Measurements from ENCODE around the gene ARID5B.

ARID5B gene

DNA sequence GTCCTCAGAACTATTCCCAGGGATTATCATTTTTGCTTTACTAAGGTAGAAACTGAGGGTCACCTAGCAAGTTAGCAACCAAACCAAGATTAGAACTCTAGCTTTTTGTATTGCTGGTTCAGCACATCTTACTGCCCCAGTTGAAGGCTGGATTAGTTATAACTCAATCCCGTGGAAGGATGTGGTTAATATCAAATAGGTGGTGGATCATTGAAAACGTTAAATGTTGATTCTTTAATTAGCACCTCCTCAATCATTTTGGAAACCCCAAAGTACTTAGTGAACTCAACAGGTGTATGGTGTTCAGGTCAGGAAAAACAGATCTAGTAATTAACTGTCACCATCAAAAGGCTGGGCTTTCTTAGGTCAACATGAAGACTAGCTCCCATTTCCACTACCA, 152.4 kb downstream of the ARID5B start:
- DNase-seq (ENCODE audit: low read depth) = no peak

DNA sequence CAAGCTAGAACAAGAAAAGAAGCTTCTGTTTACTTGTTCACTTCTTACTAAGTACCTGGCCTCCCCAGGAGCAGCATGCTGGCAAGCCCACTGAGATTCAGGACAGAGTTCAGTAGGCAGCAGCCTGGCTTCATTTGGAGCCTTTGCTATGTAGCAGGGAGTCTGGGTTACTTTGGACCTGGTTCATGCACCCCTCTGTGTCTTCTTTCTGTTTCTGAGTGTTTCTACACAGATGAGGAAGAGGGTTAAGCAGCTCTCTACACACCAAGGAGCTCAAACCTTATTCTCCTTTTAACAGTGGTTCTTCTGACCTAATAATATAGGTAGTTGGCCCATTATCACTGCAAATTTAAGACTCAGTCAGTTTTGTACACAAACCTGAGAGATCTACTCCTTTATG, 152.9 kb downstream of the ARID5B start:
- DNase-seq (ENCODE audit: low read depth) = no peak

DNA sequence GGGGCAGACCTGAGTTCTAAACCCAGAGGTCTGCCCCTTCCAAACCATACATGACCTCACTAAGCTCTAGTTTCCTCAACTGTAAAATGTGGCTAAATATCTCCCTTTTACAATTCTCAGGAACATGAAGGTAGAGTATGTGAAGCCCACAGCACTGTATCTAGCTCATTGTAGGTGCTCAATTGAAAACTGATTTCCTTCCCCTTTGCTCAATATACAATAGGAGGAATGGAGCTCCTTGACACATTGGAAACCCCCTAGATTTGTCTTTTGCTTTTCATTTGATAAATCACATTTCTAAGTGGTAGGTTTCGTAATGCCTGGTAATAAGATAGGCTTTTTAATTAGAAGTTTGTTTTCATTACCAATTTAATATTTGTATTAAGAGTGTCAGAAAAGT, 153.3 kb downstream of the ARID5B start:
- DNase-seq (ENCODE audit: low read depth) = no peak

DNA sequence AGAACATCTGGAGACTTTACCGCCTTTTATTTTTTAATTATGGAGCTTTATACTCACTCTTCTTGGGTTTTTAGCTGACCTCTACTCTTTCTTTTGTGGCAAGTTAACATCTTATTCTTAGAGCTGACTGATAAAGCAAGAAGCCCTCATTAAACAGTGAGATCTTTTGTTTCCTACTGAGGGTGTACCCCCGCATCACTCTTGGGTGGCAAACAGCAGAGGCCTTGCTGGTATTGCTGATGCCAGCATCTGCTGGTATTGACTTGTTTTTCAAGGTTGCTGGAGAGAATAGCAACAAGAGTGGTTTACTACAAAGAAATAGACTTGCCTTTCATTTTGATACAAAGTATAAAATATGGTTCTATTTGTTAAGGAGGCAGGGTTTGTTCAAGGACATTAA, 154.7 kb downstream of the ARID5B start:
- no peak for DNase-seq (ENCODE audit: low read depth)

GRCh38 chr10:62056698-62057097, 155.2 kb downstream of the ARID5B start:
- no peak for DNase-seq (ENCODE audit: low read depth)

DNA sequence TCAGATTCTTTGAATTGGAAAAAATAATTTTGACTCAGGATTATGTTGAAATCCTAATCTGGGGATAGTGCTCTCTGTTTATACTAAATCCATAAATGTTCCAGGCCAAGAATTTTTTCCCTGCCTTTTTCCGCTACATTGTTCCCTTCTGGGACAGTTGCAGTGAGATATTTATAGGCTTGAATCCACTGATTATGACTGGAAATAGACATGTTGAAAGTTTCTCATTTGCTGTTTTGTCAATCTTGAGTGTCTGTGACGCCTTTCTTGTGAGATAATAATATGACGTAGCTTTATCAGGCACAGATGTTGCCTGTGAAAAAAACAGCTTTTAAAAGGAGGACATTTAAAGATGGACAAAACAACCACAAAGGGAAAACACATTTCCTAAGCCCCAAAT, 155.9 kb downstream of the ARID5B start:
- no peak for DNase-seq (ENCODE audit: low read depth)

DNA sequence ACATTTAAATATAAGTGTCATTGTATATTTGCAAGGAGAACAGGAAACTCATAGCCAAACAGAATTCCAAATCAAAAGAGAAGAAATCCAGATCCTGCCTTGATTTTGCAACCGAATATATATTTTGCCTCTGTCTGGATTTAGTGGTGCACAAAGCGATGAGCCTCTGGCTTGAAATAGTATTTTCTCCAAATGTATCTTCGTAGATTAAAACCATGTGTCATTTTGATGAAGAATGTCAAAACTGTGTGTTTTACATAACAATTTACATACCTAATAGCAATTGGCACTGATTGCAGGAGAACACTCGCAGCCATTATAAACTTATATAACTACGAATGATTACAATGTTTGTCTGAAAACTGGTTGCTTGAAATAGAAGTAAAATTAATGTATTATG, 156.4 kb downstream of the ARID5B start:
- DNase-seq (ENCODE audit: low read depth) = no peak

GRCh38 chr10:62058476-62058875, 157.0 kb downstream of the ARID5B start:
- DNase-seq (ENCODE audit: low read depth) = no peak

- DNase-seq (ENCODE audit: low read depth) = no peak
Measured at GRCh38 chr10:62058896-62059216, 157.4 kb downstream of the ARID5B start.

- no peak for DNase-seq (ENCODE audit: low read depth)
Measured at GRCh38 chr10:62059217-62059920, 157.9 kb downstream of the ARID5B start.

DNA sequence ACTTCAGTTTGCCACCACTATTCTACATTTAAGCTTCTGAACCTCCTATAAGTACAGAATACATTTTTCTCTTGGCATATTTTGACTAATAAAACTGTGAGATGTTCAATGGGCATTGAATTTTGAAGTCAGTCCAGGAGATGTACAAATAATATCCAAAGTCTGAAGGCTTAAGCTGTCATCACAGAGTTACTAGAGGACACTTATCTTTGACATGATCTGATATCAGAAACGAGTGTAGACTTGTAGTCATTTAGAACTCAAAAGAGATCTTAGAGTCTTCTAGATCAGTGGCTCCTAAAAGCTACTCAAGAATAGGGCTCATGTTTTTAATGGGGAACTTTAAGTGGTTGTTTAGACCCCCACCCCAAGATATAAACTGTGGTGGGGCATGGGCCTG, 160.5 kb downstream of the ARID5B start:
- DNase-seq (ENCODE audit: low read depth) = no peak

GRCh38 chr10:62062752-62063512, 161.4 kb downstream of the ARID5B start:
- DNase-seq (ENCODE audit: low read depth) = no peak

DNA sequence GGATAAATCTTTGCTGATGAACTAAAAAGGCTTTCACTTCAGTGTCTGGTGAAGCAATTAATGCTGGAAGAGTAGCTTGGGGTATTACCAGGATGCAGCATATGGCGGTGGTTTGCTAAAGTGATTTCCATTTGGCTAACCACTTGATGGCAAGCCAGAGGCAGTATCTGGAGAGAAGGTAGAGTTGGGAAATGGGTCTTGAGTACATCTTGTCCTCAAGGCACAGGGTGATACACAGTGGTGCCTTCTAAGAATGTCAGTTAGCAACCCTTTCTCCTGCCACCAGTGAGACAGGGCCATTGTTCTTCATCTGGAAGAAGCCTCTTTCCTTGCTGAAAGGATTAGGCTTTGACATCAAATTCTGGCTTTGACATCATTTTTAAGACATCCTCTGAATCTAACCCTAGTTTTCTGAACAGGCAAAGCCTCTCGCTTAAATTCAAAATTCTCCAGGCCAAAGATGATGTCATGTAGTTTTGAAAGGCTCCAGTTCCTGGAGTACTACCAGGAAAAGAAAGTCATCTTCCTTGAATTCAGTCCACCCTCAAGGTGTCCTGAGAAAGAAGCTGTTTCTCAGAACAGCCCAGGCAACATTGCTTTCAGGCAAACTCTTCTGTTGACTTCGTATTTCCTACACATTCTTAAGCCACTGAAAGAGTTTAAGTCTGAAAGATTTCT, 162.4 kb downstream of the ARID5B start:
- DNase-seq (ENCODE audit: low read depth) = no peak

DNA sequence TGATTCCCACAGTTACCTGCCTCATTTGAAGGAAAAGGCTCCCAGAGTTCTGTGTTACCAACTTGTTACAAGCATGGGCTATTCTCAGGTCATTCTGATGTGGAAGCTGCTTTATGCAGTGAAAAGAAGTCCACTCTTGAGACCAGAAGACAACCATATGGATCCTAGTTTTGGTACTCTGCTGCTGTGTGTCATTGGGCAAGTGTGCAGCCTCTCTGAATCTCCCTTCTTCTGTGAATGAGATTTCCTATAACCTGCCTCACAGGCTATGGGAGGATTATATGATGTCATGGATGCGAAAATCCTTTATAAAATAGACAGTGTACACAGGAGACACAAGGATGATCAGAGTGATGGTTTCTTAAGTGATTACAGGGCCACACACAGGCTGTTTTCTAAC, 166.1 kb downstream of the ARID5B start:
- DNase-seq (ENCODE audit: low read depth) = no peak

GRCh38 chr10:62068464-62068863, 167.0 kb downstream of the ARID5B start:
- DNase-seq (ENCODE audit: low read depth) = no peak

- no peak for DNase-seq (ENCODE audit: low read depth)
Measured at GRCh38 chr10:62069452-62070178, 168.1 kb downstream of the ARID5B start.

DNA sequence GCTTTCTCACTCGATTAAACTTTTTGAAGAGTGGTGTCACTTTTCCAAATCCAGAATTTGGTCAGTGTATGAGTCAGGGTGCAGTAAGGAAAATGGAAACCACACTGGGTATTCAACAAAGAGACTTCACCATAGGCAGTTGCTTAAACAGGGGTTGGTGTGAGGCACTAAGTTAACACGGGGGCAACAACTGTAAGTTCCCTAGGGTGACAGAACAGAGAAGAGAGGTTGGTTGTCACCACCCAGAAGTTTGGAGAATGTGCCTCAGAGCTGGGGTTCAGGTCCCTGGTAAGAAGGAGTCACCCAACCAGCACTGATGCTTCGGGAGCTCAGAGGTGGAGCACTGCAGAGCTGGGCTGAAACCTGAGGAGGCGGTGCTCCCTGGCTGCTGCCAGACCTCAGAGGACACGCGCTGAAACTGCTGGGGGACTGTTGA, 170.4 kb downstream of the ARID5B start:
- no peak for DNase-seq (ENCODE audit: low read depth)

DNA sequence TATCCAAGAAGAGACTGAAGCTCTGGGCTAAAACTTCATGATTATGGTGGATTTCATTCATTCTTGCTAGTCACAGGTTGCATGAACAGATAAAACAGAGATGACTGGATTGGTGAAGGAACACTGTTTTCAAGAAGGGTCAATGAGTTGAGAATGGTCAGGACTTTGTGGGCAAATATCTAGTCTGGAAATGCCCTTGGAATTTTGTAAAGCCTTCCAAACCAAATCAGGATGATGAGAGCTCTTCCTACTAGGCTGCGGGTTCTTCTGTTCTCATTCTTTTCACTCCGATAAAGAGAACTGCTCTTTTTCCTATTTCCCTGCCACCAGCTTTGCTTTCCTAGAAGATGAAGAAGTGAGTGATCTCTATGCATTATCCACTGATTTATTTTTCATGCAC, 171.4 kb downstream of the ARID5B start:
- DNase-seq (ENCODE audit: low read depth) = no peak

- no peak for DNase-seq (ENCODE audit: low read depth)
Measured at GRCh38 chr10:62073429-62073828, 171.9 kb downstream of the ARID5B start.

DNA sequence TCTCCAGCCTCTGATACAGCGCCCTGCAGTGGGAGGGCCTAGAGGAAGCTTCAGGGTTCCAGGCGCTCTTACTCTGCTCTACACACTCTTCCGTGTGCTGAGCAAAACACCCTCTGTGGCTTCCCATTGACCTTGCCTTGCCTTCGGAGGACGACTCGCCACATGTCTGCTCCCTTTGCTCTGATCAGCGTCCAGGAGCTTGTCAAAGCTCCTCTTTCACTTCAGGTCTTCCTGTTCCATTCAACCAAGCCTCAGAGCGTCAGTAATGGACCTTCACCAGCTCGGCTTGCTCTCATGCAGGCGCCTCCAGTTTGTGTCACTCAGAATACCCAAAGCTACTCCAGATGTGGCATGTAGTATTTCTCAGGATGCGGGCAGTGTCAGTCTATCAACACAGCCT, 173.9 kb downstream of the ARID5B start:
- DNase-seq (ENCODE audit: low read depth) = no peak

DNA sequence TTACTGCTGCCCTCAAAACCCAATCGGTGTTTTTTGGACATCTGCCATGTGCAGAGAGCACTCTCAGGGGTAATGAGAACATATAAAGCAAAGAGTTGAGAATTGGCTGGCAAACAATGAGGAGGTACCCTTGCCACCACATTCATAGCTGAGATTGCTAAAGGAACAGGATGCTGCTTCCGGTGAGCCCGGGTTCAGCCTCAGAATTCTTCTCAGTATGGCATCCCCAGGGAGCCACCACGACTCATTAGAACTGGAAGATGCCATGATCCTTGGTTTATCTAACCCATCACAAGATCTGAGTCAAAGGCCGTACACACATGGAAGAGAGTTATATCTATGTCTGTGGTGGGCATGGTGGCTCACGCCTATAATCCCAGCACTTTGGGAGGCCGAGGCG, 174.4 kb downstream of the ARID5B start:
- no peak for DNase-seq (ENCODE audit: low read depth)

- DNase-seq (ENCODE audit: low read depth) = no peak
Measured at GRCh38 chr10:62076891-62077290, 175.4 kb downstream of the ARID5B start.
